Astrocyte of the spinal cord (primary cell): ENCODE data around the gene MTLN.
A peak's percentile ranks its signal among the peaks of the same experiment; 100 is the strongest.
"Not testable (repeated sequence)": the region's sequence is repeated elsewhere in the genome, so short reads cannot be mapped to it uniquely, and the experiment has no call there.

Source experiments
- DNase-seq: peaks from one replicate; pipeline ENCODE4 v3.0.0; 2011; ENCODE audit warnings: low read depth, low spot score
- H3K4me3 ChIP-seq: 2 replicates; pipeline ENCODE4 v1.5.1; 2011; ENCODE audit warnings: low read depth, mild to moderate bottlenecking, low read length, moderate library complexity
- CTCF ChIP-seq: IDR thresholded peaks from 2 replicates; pipeline ENCODE4 v1.5.1; 2012; ENCODE audit warnings: low read depth, mild to moderate bottlenecking, low read length, inconsistent platforms
- in situ Hi-C: cut with HindIII; loops from 2 replicates; pipeline ENCODE4 v1.10.0; 2017; ENCODE audit warnings: low sequenced_read_pairs

The MTLN gene

GRCh38 chr2:110211938-110212858 is at the start of gene MTLN:
MTLN (minus strand) TSS chr2:110212547; CDS start chr2:110212525, 22 bp downstream.
- peak within 1 kb of the TSS; percentile 64 for H3K4me3 ChIP-seq
- no peak for TF ChIP-seq CTCF
- in situ Hi-C loops: no loop called here
- peak; percentile 79 for DNase-seq

- DNase-seq, in situ Hi-C loops, H3K4me3 ChIP-seq: not testable (repeated sequence)
These were observed 49.6 kb upstream of the MTLN start for GRCh38 chr2:110261910-110262309.

- in situ Hi-C loops, H3K4me3 ChIP-seq: not testable (repeated sequence)
- DNase-seq: peak; percentile 27
These were observed 35.9 kb upstream of the MTLN start for GRCh38 chr2:110248081-110248795.

- DNase-seq, in situ Hi-C loops, H3K4me3 ChIP-seq: not testable (repeated sequence)
These were observed 33.4 kb upstream of the MTLN start for GRCh38 chr2:110245488-110246435.

- DNase-seq, in situ Hi-C loops: not testable (repeated sequence)
These were observed 30.9 kb upstream of the MTLN start for GRCh38 chr2:110243283-110243682.

GRCh38 chr2:110234514-110234913 is 22.2 kb upstream of the MTLN start:
- in situ Hi-C loops, DNase-seq, H3K4me3 ChIP-seq: not testable (repeated sequence)

More at GRCh38 chr2:110243283-110243682, 30.9 kb upstream of the MTLN start:
- not testable (repeated sequence) for H3K4me3 ChIP-seq

- H3K4me3 ChIP-seq, in situ Hi-C loops, DNase-seq: not testable (repeated sequence)
These were observed 17.5 kb upstream of the MTLN start for GRCh38 chr2:110229886-110230285.

- H3K4me3 ChIP-seq, DNase-seq, in situ Hi-C loops: not testable (repeated sequence)
These were observed 10.3 kb upstream of the MTLN start for GRCh38 chr2:110222626-110223025.

- no peak overlapping the region for H3K4me3 ChIP-seq
- no peak for DNase-seq
- no peak for TF ChIP-seq CTCF
- in situ Hi-C loops: no loop called here
These were observed 9.6 kb upstream of the MTLN start for GRCh38 chr2:110221938-110222337.

GRCh38 chr2:110220190-110220564 is 7.8 kb upstream of the MTLN start:
- H3K4me3 ChIP-seq: no peak overlapping the region
- no peak for DNase-seq
- no peak for TF ChIP-seq CTCF
- in situ Hi-C loops: no loop called here
